GM12878 (cell line): ENCODE data around the gene ITGBL1. TPM values are rescaled to one million over a fixed set of nuclear protein-coding genes. Genes with fewer than 3 reads are reported as not detected.
A peak's percentile ranks its signal among the peaks of the same experiment; 100 is the strongest.

Experiments
- ATAC-seq: fragments of 200-7000 bp; cut with Tn5 transposase; 3 replicates; pipeline ENCODE4 v1.9.1; 2020; ENCODE audit warnings: mild to moderate bottlenecking, moderate library complexity
- BruUV-seq: library from RNA; stranded (reverse); fragments of 400-500 nt; replicated peaks from 2 replicates; lab custom pipeline; 2021; lab: Mats Ljungman, UMichigan
- CTCF ChIA-PET: fragments of 300-600 bp; sonication (Branson Sonifier 250); formaldehyde crosslinking; extraction: SDS; loops from one replicate; lab custom pipeline; 2021; ENCODE audit warnings: inconsistent platforms; lab: Yijun Ruan, JAX
- POLR2A ChIA-PET: fragments of 350-600 bp; formaldehyde crosslinking; extraction: SDS; loops from one replicate; lab custom pipeline; 2021; ENCODE audit warnings: inconsistent platforms; lab: Charles Lee
- RAD21 ChIA-PET: fragments of 300-600 bp; sonication (Branson Sonifier 250); formaldehyde crosslinking; loops from one replicate; lab custom pipeline; 2023; ENCODE audit warnings: antibody characterized with exemption; ENCODE audit not compliant: unreplicated experiment; lab: Charles Lee
- SMC1A ChIA-PET: fragments of 300-600 bp; sonication (Branson Sonifier 250); formaldehyde crosslinking; loops from one replicate; lab custom pipeline; 2023; ENCODE audit not compliant: unreplicated experiment, uncharacterized antibody; lab: Charles Lee
- DNase-seq: peaks from one replicate; pipeline ENCODE4 v3.0.0-alpha.2; 2011; ENCODE audit warnings: low read depth, low spot score
- FAIRE-seq: peaks from 3 replicates; lab custom pipeline; 2011; peaks lifted over from hg19 to GRCh38; lab: Jason Lieb, UNC
- H2AFZ ChIP-seq: 2 replicates; pipeline ENCODE4 v1.6.0; 2011; ENCODE audit warnings: low read depth, low read length, control low read depth; ENCODE audit not compliant: control insufficient read depth
- H3K27ac ChIP-seq: 2 replicates; pipeline ENCODE4 v1.5.1; 2011; ENCODE audit warnings: control low read depth; ENCODE audit not compliant: control insufficient read depth, insufficient read depth
- H3K27me3 ChIP-seq, 2 experiments: replicated peaks in 1 of 2; 2 replicates each; pipeline versions ENCODE4 v1.6.0 to v1.6.1; 2011; ENCODE audit warnings: low read length in 1 of 2; ENCODE audit not compliant: control insufficient read depth in 2 of 2, insufficient read depth in 2 of 2
- H3K36me3 ChIP-seq, 2 experiments: 2 replicates each; pipeline ENCODE4 v1.5.1; 2011; ENCODE audit warnings: low read length in 1 of 2; ENCODE audit not compliant: control insufficient read depth in 2 of 2, insufficient read depth in 2 of 2
- H3K4me1 ChIP-seq: 2 replicates; pipeline ENCODE4 v1.6.1; 2011; ENCODE audit warnings: mild to moderate bottlenecking, low read length, moderate library complexity, mixed read lengths; ENCODE audit not compliant: control insufficient read depth, insufficient read depth
- H3K4me2 ChIP-seq: 2 replicates; pipeline ENCODE4 v1.6.0; 2011; ENCODE audit warnings: control low read depth; ENCODE audit not compliant: control insufficient read depth, insufficient read depth
- H3K4me3 ChIP-seq: fragments of 200-600 bp; sonication (generic); 2 replicates; pipeline ENCODE4 v1.5.1; 2016
- H3K79me2 ChIP-seq: 2 replicates; pipeline ENCODE4 v1.6.0; 2011; ENCODE audit warnings: low read length; ENCODE audit not compliant: control insufficient read depth, insufficient read depth
- H3K9ac ChIP-seq: 2 replicates; pipeline ENCODE4 v1.8.0; 2011; ENCODE audit warnings: low read length, control low read depth, mixed read lengths; ENCODE audit not compliant: control insufficient read depth, insufficient read depth
- H3K9me3 ChIP-seq: replicated peaks from 3 replicates; pipeline ENCODE4 v1.5.1; 2011; ENCODE audit warnings: mild to moderate bottlenecking, low read length; ENCODE audit not compliant: control insufficient read depth, insufficient read depth
- H4K20me1 ChIP-seq: 2 replicates; pipeline ENCODE4 v1.6.0; 2011; ENCODE audit not compliant: control insufficient read depth, insufficient read depth
- ATF3 ChIP-seq: IDR thresholded peaks from 2 replicates; pipeline ENCODE4 v1.6.1; 2011; ENCODE audit warnings: low read depth, mild to moderate bottlenecking, low read length, moderate library complexity, borderline replicate concordance; ENCODE audit errors: extremely low read depth
- BCL11A ChIP-seq: IDR thresholded peaks from 2 replicates; pipeline ENCODE4 v1.6.1; 2011; ENCODE audit warnings: low read depth, low read length
- CHD2 ChIP-seq: IDR thresholded peaks from 2 replicates; pipeline ENCODE4 v1.6.1; 2011; ENCODE audit warnings: low read depth, low read length, improper control_type of control experiment, borderline replicate concordance
- EP300 ChIP-seq, 2 experiments: fragments of 150-350 bp in 1 of 2; IDR thresholded peaks; 2 replicates each; pipeline ENCODE4 v1.6.1; 2011 to 2012; ENCODE audit warnings: low read depth in 2 of 2, low read length in 2 of 2, borderline replicate concordance in 1 of 2, improper control_type of control experiment in 1 of 2, inconsistent platforms in 1 of 2; ENCODE audit not compliant: control insufficient read depth in 1 of 2
- IRF5 ChIP-seq: fragments of 450-650 bp; IDR thresholded peaks from 2 replicates; pipeline ENCODE4 v1.6.1; 2017; ENCODE audit warnings: borderline replicate concordance
- KLF5 ChIP-seq: fragments of 450-650 bp; IDR thresholded peaks from 2 replicates; pipeline ENCODE4 v1.6.1; 2014; ENCODE audit warnings: mild to moderate bottlenecking; ENCODE audit not compliant: partially characterized antibody
- LARP7 ChIP-seq: fragments of 450-650 bp; IDR thresholded peaks from 2 replicates; pipeline ENCODE4 v1.6.1; 2017; ENCODE audit warnings: mild to moderate bottlenecking
- MXI1 ChIP-seq: fragments of 150-350 bp; IDR thresholded peaks from 2 replicates; pipeline ENCODE4 v1.6.1; 2011; ENCODE audit warnings: low read depth, mild to moderate bottlenecking, inconsistent platforms, low read length, improper control_type of control experiment
- NBN ChIP-seq: fragments of 450-650 bp; IDR thresholded peaks from 2 replicates; pipeline ENCODE4 v1.6.1; 2016
- RAD21 ChIP-seq: IDR thresholded peaks from 2 replicates; pipeline ENCODE4 v1.6.1; 2011; ENCODE audit warnings: mild to moderate bottlenecking, low read depth, low read length, moderate library complexity; ENCODE audit not compliant: insufficient read depth
- RAD51 ChIP-seq: fragments of 450-650 bp; IDR thresholded peaks from 2 replicates; pipeline ENCODE4 v1.6.1; 2016; ENCODE audit warnings: moderate library complexity, mild to moderate bottlenecking, inconsistent platforms
- WGBS: methylation state at CpG from one replicate; pipeline ENCODE4 v1.1.6; 2016; ENCODE audit warnings: low lambda C conversion rate; ENCODE audit not compliant: insufficient replicate concordance, insufficient coverage; ENCODE audit errors: missing lambda C conversion rate; 5-methylcytosine and 5-hydroxymethylcytosine counted together
- in situ Hi-C: fragments of 300-500 bp; cut with MboI; formaldehyde crosslinking; loops from 9 replicates; pipeline ENCODE4 v1.14.3; 2018; ENCODE audit warnings: mixed read lengths
- intact Hi-C: fragments of 100-400 bp; cut with micrococcal nuclease; formaldehyde crosslinking; loops from one replicate; pipeline ENCODE4 v1.14.2; 2022; ENCODE audit not compliant: unreplicated experiment
- polyA plus RNA-seq, 11 experiments: library from polyadenylated mRNA; depleted of rRNA in 4 of 11; unstranded in 6 of 11; stranded (reverse) in 5 of 11; fragments of >200 nt; fragmentation: Nextera tagmentation in 4 of 11; fragmentation: Illumina TruSeq in 1 of 11; extraction: Ambion mirVana in 4 of 11; extraction: Trizol in 1 of 11; gene quantifications; 1 replicate in 1 of 11; 2 replicates in 10 of 11; pipeline versions ENCODE4 v1.2.1 to v1.2.3, GENCODE V29; 2011 to 2016; ENCODE audit warnings: inconsistent platforms in 2 of 11, missing spikeins in 2 of 11, low read depth in 1 of 11
- total RNA-seq, 4 experiments: library from RNA; depleted of rRNA in 3 of 4; stranded (reverse); fragments of >200 nt in 3 of 4; fragmentation: Illumina TruSeq in 1 of 4; extraction: Trizol in 1 of 4; gene quantifications; 2 replicates each; pipeline versions ENCODE4 v1.2.1 to v1.2.3, GENCODE V29; 2013 to 2021
- TF ChIP-seq, protein P1 (sequence below): IDR thresholded peaks from 2 replicates; pipeline ENCODE4 v1.6.1; 2011; ENCODE audit warnings: mild to moderate bottlenecking, low read depth, low read length, moderate library complexity; ENCODE audit not compliant: insufficient replicate concordance

ITGBL1 gene
- total and polyA plus RNA-seq, 10 of the 15 experiments (the other 5 are each of a cell fraction or from before 2014, with no cell fraction given): 0.17 to 2.8 (median 0.28) TPM; not detected in 3

DNA sequence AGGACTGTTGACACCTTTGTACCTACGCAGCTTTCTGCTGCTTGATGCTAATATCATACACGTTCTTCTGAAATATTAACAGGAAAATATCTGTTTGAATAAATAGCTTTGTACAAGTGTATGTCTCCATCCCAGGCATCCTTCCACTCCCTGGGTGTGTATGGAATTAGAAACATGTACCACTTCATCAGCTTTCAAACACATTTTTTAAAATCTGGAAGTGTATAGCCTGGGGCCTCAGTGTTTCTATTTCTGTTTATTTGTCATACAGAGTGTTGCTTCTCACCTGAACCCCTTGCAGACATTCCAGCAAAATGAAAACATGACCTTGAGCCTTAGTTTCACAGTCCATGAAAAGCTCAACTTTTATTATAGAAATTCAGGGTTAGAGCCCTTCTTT lies 168.6 kb downstream of the ITGBL1 start:
- POLR2A ChIA-PET: no interaction called here
- WGBS: 24% methylated on average over 2 of the region's 2 CpGs

GRCh38 chr13:101623470-101624209 lies 171.2 kb downstream of the ITGBL1 start:
- DNase-seq (no peak), FAIRE-seq (no peak), ATAC-seq (no peak)
- Histone ChIP-seq H2AFZ (peak overlapping the region; percentile 42), H3K9ac (no peak overlapping the region), H3K4me3 (no peak overlapping the region), H3K9me3 (no peaks in the 10 kb centered on the region), H4K20me1 (no peaks in the 10 kb centered on the region), H3K79me2 (no peaks in the 10 kb centered on the region), H3K36me3 (no peaks in the 10 kb centered on the region), H3K4me1 (peaks cover 31% of the 10 kb centered on the region), H3K27me3 (0 out of 4 replicates have a peak, but pooled peaks cover 0 to 2% of the 10 kb centered on the region in 2 experiments), H3K4me2 (peak overlapping the region; percentile 51), H3K27ac (peak overlapping the region; percentile 13; the same call in 1 of the 2 replicates)
- ChIA-PET RAD21 (interaction anchor here (1.0 kb wide), 1 partner anchor 56 kb away, joined by 3 read pairs; no protein-coding TSS in a partner anchor), POLR2A (no interaction called here), CTCF (no interaction called here), SMC1A (interaction anchor here (0.8 to 1.6 kb wide), 5 partner anchors 35 to 134 kb away, joined by 3 to 6 read pairs (median 3); no protein-coding TSS in a partner anchor)
- in situ Hi-C loops: no loop called here
- intact Hi-C loops: no loop called here
- 54% methylated on average over 2 of the region's 2 CpGs for WGBS
- BruUV-seq: no TSS peak
- TF ChIP-seq MXI1 (no peak), RAD21 (no peak), RAD51 (no peak), IRF5 (no peak), LARP7 (no peak), EP300 (IDR thresholded peaks at IDR 0.05; ENCODE audit: borderline replicate concordance in 1 of 2, control insufficient read depth in 1 of 2, low read depth in 2 of 2, low read length in 2 of 2) (no peak)
- TF ChIP-seq, protein P1, sequence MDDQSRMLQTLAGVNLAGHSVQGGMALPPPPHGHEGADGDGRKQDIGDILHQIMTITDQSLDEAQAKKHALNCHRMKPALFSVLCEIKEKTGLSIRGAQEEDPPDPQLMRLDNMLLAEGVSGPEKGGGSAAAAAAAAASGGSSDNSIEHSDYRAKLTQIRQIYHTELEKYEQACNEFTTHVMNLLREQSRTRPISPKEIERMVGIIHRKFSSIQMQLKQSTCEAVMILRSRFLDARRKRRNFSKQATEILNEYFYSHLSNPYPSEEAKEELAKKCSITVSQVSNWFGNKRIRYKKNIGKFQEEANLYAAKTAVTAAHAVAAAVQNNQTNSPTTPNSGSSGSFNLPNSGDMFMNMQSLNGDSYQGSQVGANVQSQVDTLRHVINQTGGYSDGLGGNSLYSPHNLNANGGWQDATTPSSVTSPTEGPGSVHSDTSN: no peak

More for the DNA sequence above, 168.6 kb downstream of the ITGBL1 start:
- DNase-seq: no peak
- no peak overlapping the region for H3K27ac ChIP-seq
- no peak overlapping the region for H2AFZ ChIP-seq
- H3K4me3 ChIP-seq: no peak overlapping the region
- no peaks in the 10 kb centered on the region for H3K9me3 ChIP-seq
- no TSS peak for BruUV-seq
- TF ChIP-seq ATF3 (no peak), CHD2 (no peak), NBN (no peak), BCL11A (no peak), KLF5 (no peak)
- SMC1A ChIA-PET: no interaction called here
- CTCF ChIA-PET: interaction anchor here (0.6 to 1.3 kb wide), 2 partner anchors 13 to 24 kb away, joined by 3 to 4 read pairs; no protein-coding TSS in a partner anchor
- ATAC-seq: no peak
- 0 out of 4 replicates have a peak, but pooled peaks cover 0 to 2% of the 10 kb centered on the region in 2 experiments for H3K27me3 ChIP-seq
- H3K9ac ChIP-seq: no peak overlapping the region
- no peaks in the 10 kb centered on the region for H3K36me3 ChIP-seq
- peaks cover 17% of the 10 kb centered on the region for H3K4me1 ChIP-seq
- H3K4me2 ChIP-seq: no peak overlapping the region
- intact Hi-C loops (no loop called here), in situ Hi-C loops (no loop called here)
- no peak for FAIRE-seq
- no peaks in the 10 kb centered on the region for H3K79me2 ChIP-seq
- RAD21 ChIA-PET: no interaction called here
- H4K20me1 ChIP-seq: no peaks in the 10 kb centered on the region
